ENCODE results near the gene CATSPERB. TPM values are rescaled to one million over a fixed set of nuclear protein-coding genes. Genes with fewer than 3 reads are reported as not detected.
"Not testable (repeated sequence)": the region's sequence is repeated elsewhere in the genome, so short reads cannot be mapped to it uniquely, and the experiment has no call there.

The CATSPERB gene
- total and polyA plus RNA-seq, 11 donors, result 0.04 to 1.3 (median 0.26) TPM; not detected in 3

- WGBS, 4 donors, result 79 to 88% (median 82%) methylated on average over 1 of the region's 1 CpG
- intact Hi-C loops (cut with DNase I), result no loop called here
These were observed 42.3 kb downstream of the CATSPERB start for GRCh38 chr14:91689608-91690007.

GRCh38 chr14:91687436-91687835, 44.5 kb downstream of the CATSPERB start:
- H3K4me3 ChIP-seq, result not testable (repeated sequence)

More at GRCh38 chr14:91689608-91690007, 42.3 kb downstream of the CATSPERB start:
- no peaks in the 10 kb centered on the region for H3K27me3 ChIP-seq
- no peaks in the 10 kb centered on the region for H3K4me1 ChIP-seq
- no peak for TF ChIP-seq CTCF (IDR thresholded peaks at IDR 0.05)
- no peak for TF ChIP-seq POLR2A (IDR thresholded peaks at IDR 0.05)
- H3K27ac ChIP-seq, result no peak overlapping the region
- no peaks in the 10 kb centered on the region for H3K36me3 ChIP-seq
- H3K9me3 ChIP-seq, result peaks cover 0 to 6% (median 0%) of the 10 kb centered on the region in 12 donors
- ATAC-seq, result no peak
- no peak for DNase-seq
- H3K4me3 ChIP-seq, result no peak overlapping the region

GRCh38 chr14:91685600-91685999, 46.3 kb downstream of the CATSPERB start:
- intact Hi-C loops (cut with DNase I), result no loop called here
- H3K27ac ChIP-seq, result no peak overlapping the region
- 46 to 71% (median 64%) methylated on average over 1 of the region's 1 CpG for WGBS, 4 donors

More at GRCh38 chr14:91687436-91687835, 44.5 kb downstream of the CATSPERB start:
- H3K9me3 ChIP-seq; H3K36me3 ChIP-seq; ATAC-seq; H3K4me1 ChIP-seq; H3K27ac ChIP-seq; H3K27me3 ChIP-seq; DNase-seq; intact Hi-C loops (cut with DNase I): not testable (repeated sequence)
- 79 to 88% (median 84%) methylated on average over 4 of the region's 4 CpGs for WGBS, 4 donors

GRCh38 chr14:91681893-91682563, 49.9 kb downstream of the CATSPERB start:
- Histone ChIP-seq H3K27me3 (no peaks in the 10 kb centered on the region), H3K4me1 (no peaks in the 10 kb centered on the region), H3K9me3 (peaks cover 0 to 7% (median 0%) of the 10 kb centered on the region in 12 donors), H3K4me3 (no peak overlapping the region), H3K27ac (no peak overlapping the region), H3K36me3 (no peaks in the 10 kb centered on the region)
- TF ChIP-seq POLR2A (IDR thresholded peaks at IDR 0.05), result no peak
- no peak for TF ChIP-seq CTCF (IDR thresholded peaks at IDR 0.05)
- ATAC-seq, result no peak
- 79 to 85% (median 80%) methylated on average over 3 to 4 of the region's 4 CpGs for WGBS, 4 donors
- DNase-seq, result no peak
- intact Hi-C loops (cut with DNase I), result no loop called here

More at GRCh38 chr14:91685600-91685999, 46.3 kb downstream of the CATSPERB start:
- H3K4me1 ChIP-seq, result no peaks in the 10 kb centered on the region
- no peaks in the 10 kb centered on the region for H3K27me3 ChIP-seq
- H3K36me3 ChIP-seq, result no peaks in the 10 kb centered on the region
- TF ChIP-seq CTCF (IDR thresholded peaks at IDR 0.05) (no peak), POLR2A (IDR thresholded peaks at IDR 0.05) (no peak)
- H3K9me3 ChIP-seq, result peaks cover 0 to 4% (median 0%) of the 10 kb centered on the region in 12 donors
- DNase-seq (no peak), ATAC-seq (no peak)
- no peak overlapping the region for H3K4me3 ChIP-seq

Measured in heart left ventricle (tissue), 16 donors.